Mucosa of descending colon (tissue), 3 donors: ENCODE data around the gene MYH9. TPM values are rescaled to one million over a fixed set of nuclear protein-coding genes. Genes with fewer than 3 reads are reported as not detected.

Experiments
- ATAC-seq: fragments of 200-7000 bp; cut with Tn5 transposase; one replicate; pipeline ENCODE4 v1.9.1; 2020; ENCODE audit warnings: mild to moderate bottlenecking, moderate library complexity
- DNase-seq, 3 donors: peaks; one replicate each; pipeline ENCODE4 v3.0.0-alpha.2; 2020
- H3K36me3 ChIP-seq: fragments of 200-600 bp; one replicate; pipeline ENCODE4 v1.8.0; 2021; ENCODE audit warnings: low read depth, mild to moderate bottlenecking
- H3K4me1 ChIP-seq: fragments of 200-600 bp; one replicate; pipeline ENCODE4 v1.8.0; 2021; ENCODE audit warnings: low read depth, mild to moderate bottlenecking
- H3K4me3 ChIP-seq: fragments of 200-600 bp; one replicate; pipeline ENCODE4 v1.8.0; 2021; ENCODE audit warnings: mild to moderate bottlenecking
- H3K9me3 ChIP-seq: fragments of 200-600 bp; one replicate; pipeline ENCODE4 v1.8.0; 2021; ENCODE audit warnings: mild to moderate bottlenecking
- CTCF ChIP-seq: fragments of 200-600 bp; IDR thresholded peaks from one replicate; pipeline ENCODE4 v1.8.0; 2022; ENCODE audit warnings: antibody characterized with exemption, mild to moderate bottlenecking
- intact Hi-C, 2 donors: fragments of 100-400 bp; cut with DNase I in 1 of 2; cut with micrococcal nuclease in 1 of 2; formaldehyde crosslinking; loops; one replicate each; pipeline versions ENCODE4 v1.11.0 to v1.11.1; 2022; cut with DNase I, micrococcal nuclease
- total RNA-seq, 3 donors: library from RNA; stranded (reverse); fragmentation: NEBNext Ultra II Directional in 2 of 3; extraction: Animal tissue kit (Norgen Biotek cat#: 25700) in 2 of 3; gene quantifications; one replicate each; pipeline versions ENCODE4 v1.2.1 to v1.2.4, GENCODE V29; 2021 to 2023
- donor health status: DM: no; HTN: no; CAD: no; lungs with moderate emphysema.
- donor health status: DM: no; HTN: no; CAD: no.
- donor health status: DM: no; HTN: yes; CAD: no.

Gene MYH9
- total RNA-seq, 3 donors from 2014 or later = 501 to 831 (median 599) TPM

GRCh38 chr22:36399472-36399778 lies 11.7 kb upstream of the MYH9 start:
- H3K4me3 ChIP-seq = no peak overlapping the region
- peaks cover 25% of the 10 kb centered on the region for H3K4me1 ChIP-seq
- intact Hi-C loops = no loop called here
- DNase-seq (no peak), ATAC-seq (peak; percentile 87)
- no peaks in the 10 kb centered on the region for H3K36me3 ChIP-seq
- no peaks in the 10 kb centered on the region for H3K9me3 ChIP-seq
- TF ChIP-seq CTCF = no peak

GRCh38 chr22:36398601-36399471 lies 11.1 kb upstream of the MYH9 start:
- Histone ChIP-seq H3K4me3 (no peak overlapping the region), H3K9me3 (no peaks in the 10 kb centered on the region), H3K4me1 (peaks cover 25% of the 10 kb centered on the region), H3K36me3 (no peaks in the 10 kb centered on the region)
- no peak for TF ChIP-seq CTCF
- DNase-seq = peak in 1 of 3 donors; percentile 73
- peak; percentile 88 for ATAC-seq
- intact Hi-C loops = no loop called here

- Histone ChIP-seq H3K9me3 (no peaks in the 10 kb centered on the region), H3K36me3 (no peaks in the 10 kb centered on the region), H3K4me3 (no peak overlapping the region), H3K4me1 (peaks cover 25% of the 10 kb centered on the region)
- no peak for TF ChIP-seq CTCF
- intact Hi-C loops = no loop called here
- no peak for DNase-seq
- no peak for ATAC-seq
These were observed 9.6 kb upstream of the MYH9 start for GRCh38 chr22:36397131-36398093.

- ATAC-seq = no peak
- no peaks in the 10 kb centered on the region for H3K9me3 ChIP-seq
- no peak for DNase-seq
- H3K36me3 ChIP-seq = no peaks in the 10 kb centered on the region
- H3K4me3 ChIP-seq = no peak overlapping the region
- peaks cover 30% of the 10 kb centered on the region for H3K4me1 ChIP-seq
- no peak for TF ChIP-seq CTCF
- intact Hi-C loops = no loop called here
These were observed 8.1 kb upstream of the MYH9 start for GRCh38 chr22:36395915-36396314.

GRCh38 chr22:36395055-36395849 lies 7.5 kb upstream of the MYH9 start:
- DNase-seq = peak in 2 of 3 donors; percentile 61 to 70

More at GRCh38 chr22:36395055-36395849, 7.5 kb upstream of the MYH9 start:
- H3K4me3 ChIP-seq = no peak overlapping the region
- H3K9me3 ChIP-seq = no peaks in the 10 kb centered on the region
- TF ChIP-seq CTCF = no peak
- peaks cover 30% of the 10 kb centered on the region for H3K4me1 ChIP-seq
- no peaks in the 10 kb centered on the region for H3K36me3 ChIP-seq
- peak; percentile 58 for ATAC-seq
- intact Hi-C loops = no loop called here
